Ovary (tissue), 9 donors: ENCODE data around the gene CYLD. TPM values are rescaled to one million over a fixed set of nuclear protein-coding genes. Genes with fewer than 3 reads are reported as not detected.

Source experiments
- DNase-seq, 5 donors: peaks; one replicate each; pipeline ENCODE4 v3.0.0-alpha.2; 2019 to 2020
- H3K27ac ChIP-seq, 2 donors: fragments of 200-600 bp; one replicate each; pipeline versions ENCODE4 v1.5.1 to v1.8.0; 2019 to 2022
- H3K27me3 ChIP-seq: fragments of 200-600 bp; one replicate; pipeline ENCODE4 v1.8.0; 2022
- H3K36me3 ChIP-seq: fragments of 200-600 bp; sonication (generic); one replicate; pipeline ENCODE4 v1.5.1; 2019
- H3K4me1 ChIP-seq: one replicate; pipeline ENCODE4 v1.8.1; 2013; ENCODE audit warnings: mild to moderate bottlenecking, moderate library complexity; ENCODE audit not compliant: insufficient read depth
- H3K4me3 ChIP-seq: fragments of 200-600 bp; sonication (generic); one replicate; pipeline ENCODE4 v1.5.1; 2017
- H3K9me3 ChIP-seq, 2 donors: fragments of 200-600 bp in 1 of 2; sonication (generic) in 1 of 2; one replicate each; pipeline versions ENCODE4 v1.5.1 to v1.8.1; 2013 to 2019; ENCODE audit warnings: mild to moderate bottlenecking in 1 of 2, moderate library complexity in 1 of 2
- CTCF ChIP-seq, 3 donors: fragments of 450-650 bp in 2 of 3; fragments of 200-600 bp in 1 of 3; IDR thresholded peaks; one replicate each; pipeline versions ENCODE4 v1.5.1 to v1.8.0; 2016 to 2022; ENCODE audit warnings: antibody characterized with exemption in 3 of 3, mild to moderate bottlenecking in 1 of 3
- EP300 ChIP-seq: sonication (generic); formaldehyde crosslinking; IDR thresholded peaks from one replicate; pipeline ENCODE4 v1.6.1; 2017; ENCODE audit warnings: antibody characterized with exemption
- POLR2A ChIP-seq: fragments of 450-650 bp; IDR thresholded peaks from one replicate; pipeline ENCODE4 v1.6.1; 2017; ENCODE audit warnings: antibody characterized with exemption, mild to moderate bottlenecking, moderate library complexity
- WGBS, 3 donors: extraction: QIAGEN DNeasy Blood & Tissue Kit in 1 of 3; methylation state at CpG; one replicate each; pipeline versions ENCODE4 v1.1.5 to v1.1.7; 2013 to 2017; 5-methylcytosine and 5-hydroxymethylcytosine counted together
- intact Hi-C, 4 donors: fragments of 100-400 bp; cut with DNase I; formaldehyde crosslinking; loops; one replicate each; pipeline versions ENCODE4 v1.11.0 to v1.15.1; 2022 to 2023
- polyA plus RNA-seq, 2 donors: library from polyadenylated mRNA; stranded (reverse); fragments of 200-250 nt in 1 of 2; fragments of 350-450 nt in 1 of 2; fragmentation: Illumina TruSeq in 1 of 2; extraction: RNeasy Lipid Tissue Mini Kit (QIAGEN cat#74804) in 1 of 2; gene quantifications; one replicate each; pipeline ENCODE4 v1.2.3, GENCODE V29; 2013 to 2014
- total RNA-seq, 7 donors: library from RNA; depleted of rRNA in 2 of 7; stranded (reverse); fragments of >200 nt in 2 of 7; fragmentation: NEBNext Ultra II Directional in 3 of 7; extraction: Animal tissue kit (Norgen Biotek cat#: 25700) in 3 of 7; gene quantifications; one replicate each; pipeline versions ENCODE4 v1.1.0 to v1.2.4, GENCODE V29; 2016 to 2023
- donor health status: DM: no; HTN: no; CAD: no; lungs with moderate emphysema.
- donor health status: DM: no; HTN: no; CAD: no.
- donor health status: Bipolar disorder and iron deficiency.
- donor health status: DM: yes; HTN: yes; CAD: no.
- donor health status: DM: no; HTN: no; CAD: no.
- donor health status: DM: yes; HTN: yes; CAD: no.

The CYLD gene
- total and polyA plus RNA-seq, 9 donors, result 11.2 to 57.6 (median 38.6) TPM

- Histone ChIP-seq H3K4me3 (no peak overlapping the region), H3K4me1 (peaks cover 2% of the 10 kb centered on the region), H3K27me3 (no peaks in the 10 kb centered on the region), H3K27ac (no peak overlapping the region), H3K9me3 (no peaks in the 10 kb centered on the region), H3K36me3 (no peaks in the 10 kb centered on the region)
- DNase-seq, result no peak
- intact Hi-C loops, result no loop called here
- TF ChIP-seq CTCF (IDR thresholded peaks at IDR 0.05) (no peak), POLR2A (no peak), EP300 (no peak)
- 72 to 88% (median 77%) methylated on average over 4 of the region's 4 CpGs for WGBS, 3 donors
Observed at GRCh38 chr16:50712956-50713355, 28.9 kb upstream of the CYLD start.

DNA sequence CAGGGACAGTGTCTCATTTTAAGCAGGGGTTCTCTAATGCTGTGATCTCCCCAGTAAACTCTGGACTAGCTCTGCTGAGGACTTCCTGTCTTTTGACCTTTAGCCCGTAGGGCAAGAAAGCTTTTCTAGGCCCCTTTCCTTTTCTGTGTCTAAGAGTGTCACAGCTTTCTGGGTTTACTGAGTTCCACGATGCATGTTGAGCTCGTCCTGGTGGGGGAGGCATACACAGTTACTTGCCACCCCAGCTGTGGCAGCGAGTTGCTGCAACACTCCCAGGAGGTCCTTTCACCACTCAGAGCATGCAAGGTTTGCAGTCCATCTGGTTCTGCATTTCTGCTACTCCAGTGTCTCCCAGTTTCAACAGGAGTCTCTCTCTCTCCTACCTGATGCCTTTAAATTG, 24.8 kb upstream of the CYLD start:
- no peak overlapping the region for H3K4me3 ChIP-seq
- TF ChIP-seq CTCF (IDR thresholded peaks at IDR 0.05), result no peak
- no peak for TF ChIP-seq EP300
- TF ChIP-seq POLR2A, result no peak
- WGBS, 3 donors, result 73 to 90% (median 83%) methylated on average over 4 of the region's 4 CpGs
- H3K27me3 ChIP-seq, result no peaks in the 10 kb centered on the region
- H3K36me3 ChIP-seq, result no peaks in the 10 kb centered on the region
- no peak overlapping the region for H3K27ac ChIP-seq
- no peak for DNase-seq
- intact Hi-C loops, result no loop called here
- no peaks in the 10 kb centered on the region for H3K9me3 ChIP-seq
- peaks cover 2% of the 10 kb centered on the region for H3K4me1 ChIP-seq

- H3K4me3 ChIP-seq, result no peak overlapping the region
- no peaks in the 10 kb centered on the region for H3K9me3 ChIP-seq
- intact Hi-C loops, result no loop called here
- H3K27me3 ChIP-seq, result no peaks in the 10 kb centered on the region
- WGBS, 3 donors, result 85 to 97% (median 97%) methylated on average over 5 of the region's 5 CpGs
- H3K36me3 ChIP-seq, result no peaks in the 10 kb centered on the region
- TF ChIP-seq CTCF (IDR thresholded peaks at IDR 0.05) (no peak), EP300 (no peak), POLR2A (no peak)
- no peak overlapping the region for H3K27ac ChIP-seq
- DNase-seq, result no peak
- peaks cover 2% of the 10 kb centered on the region for H3K4me1 ChIP-seq
Observed at GRCh38 chr16:50717494-50717893, 24.4 kb upstream of the CYLD start.

- intact Hi-C loops, result no loop called here
- TF ChIP-seq EP300 (no peak), CTCF (IDR thresholded peaks at IDR 0.05) (no peak), POLR2A (no peak)
- 55 to 61% (median 59%) methylated on average over 16 of the region's 16 CpGs for WGBS, 3 donors
- Histone ChIP-seq H3K4me3 (no peak overlapping the region), H3K27ac (no peak overlapping the region), H3K9me3 (no peaks in the 10 kb centered on the region), H3K4me1 (peaks cover 2% of the 10 kb centered on the region), H3K27me3 (no peaks in the 10 kb centered on the region), H3K36me3 (no peaks in the 10 kb centered on the region)
- DNase-seq, result no peak
Observed at GRCh38 chr16:50718061-50718760, 23.7 kb upstream of the CYLD start.
